HCT116 (cell line): Measurements from ENCODE around the gene FGF21. TPM values are rescaled to one million over a fixed set of nuclear protein-coding genes. Genes with fewer than 3 reads are reported as not detected.

ENCODE experiments used
- ATAC-seq: fragments of 200-7000 bp; cut with Tn5 transposase; 2 replicates; pipeline ENCODE4 v1.9.1; 2020; ENCODE audit warnings: mild to moderate bottlenecking, moderate library complexity
- BruUV-seq: library from RNA; stranded (reverse); fragments of 400-500 nt; replicated peaks from 2 replicates; lab custom pipeline; 2021; lab: Mats Ljungman, UMichigan
- CTCF ChIA-PET: fragments of 300-600 bp; sonication (Branson Sonifier 250); formaldehyde crosslinking; loops from one replicate; lab custom pipeline; 2021; ENCODE audit warnings: antibody characterized with exemption; lab: Charles Lee
- POLR2A ChIA-PET: fragments of 300-600, 350-600 bp; sonication (Branson Sonifier 250); formaldehyde crosslinking; loops from one replicate; lab custom pipeline; 2021; ENCODE audit warnings: antibody characterized with exemption; lab: Charles Lee
- RAD21 ChIA-PET, 2 experiments: fragments of 300-600 bp; sonication (Branson Sonifier 250); formaldehyde crosslinking; loops; one replicate each; lab custom pipeline; 2023; ENCODE audit warnings: low total read pairs in 2 of 2; ENCODE audit not compliant: uncharacterized antibody in 2 of 2, unreplicated experiment in 2 of 2, low non-redundant PET in 1 of 2; lab: Charles Lee
- DNase-seq: peaks from one replicate; pipeline ENCODE4 v3.0.0-alpha.2; 2010; ENCODE audit warnings: low read depth, low spot score
- H2AFZ ChIP-seq: fragments of 200-600 bp; shearing (Covaris generic), sonication (generic); 2 replicates; pipeline ENCODE4 v1.6.1; 2017; ENCODE audit warnings: low read depth, mixed run types, mixed read lengths, antibody characterized with exemption, low read length; ENCODE audit not compliant: poor library complexity, severe bottlenecking
- H3K27ac ChIP-seq: 2 replicates; pipeline ENCODE4 v1.5.1; 2012; ENCODE audit warnings: low read depth, low read length
- H3K27me3 ChIP-seq: fragments of 200-600 bp; sonication (generic); 2 replicates; pipeline ENCODE4 v1.6.1; 2016; ENCODE audit warnings: mixed run types, low read length, mixed read lengths; ENCODE audit not compliant: insufficient read depth
- H3K36me3 ChIP-seq, 2 experiments: fragments of 200-500 bp in 1 of 2; fragments of 200-600 bp in 1 of 2; sonication (Bioruptor generic) in 1 of 2; sonication (generic) in 1 of 2; 2 replicates each; pipeline versions ENCODE4 v1.5.1 to v1.6.1; 2014 to 2016; ENCODE audit warnings: low read length in 2 of 2, inconsistent platforms in 1 of 2, mixed read lengths in 1 of 2, mixed run types in 1 of 2; ENCODE audit not compliant: insufficient read depth in 2 of 2, control insufficient read depth in 1 of 2
- H3K4me1 ChIP-seq, 2 experiments: fragments of 200-600 bp in 1 of 2; sonication (generic) in 1 of 2; 2 replicates each; pipeline versions ENCODE4 v1.5.1 to v1.6.1; 2012 to 2017; ENCODE audit warnings: low read length in 2 of 2, inconsistent platforms in 1 of 2, mild to moderate bottlenecking in 1 of 2, mixed read lengths in 1 of 2, mixed run types in 1 of 2, moderate library complexity in 1 of 2; ENCODE audit not compliant: insufficient read depth in 2 of 2, control insufficient read depth in 1 of 2
- H3K4me2 ChIP-seq: fragments of 200-600 bp; sonication (generic); 2 replicates; pipeline ENCODE4 v1.6.1; 2017; ENCODE audit warnings: mixed run types, low read length, mixed read lengths
- H3K4me3 ChIP-seq, 2 experiments: fragments of 200-600 bp in 1 of 2; sonication (generic) in 1 of 2; replicated peaks in 1 of 2; 2 replicates each; pipeline ENCODE4 v1.5.1; 2011 to 2016; ENCODE audit warnings: low read length in 2 of 2, control low read depth in 1 of 2, low read depth in 1 of 2, mild to moderate bottlenecking in 1 of 2, mixed read lengths in 1 of 2, mixed run types in 1 of 2
- H3K79me2 ChIP-seq: fragments of 200-600 bp; sonication (generic); 2 replicates; pipeline ENCODE4 v1.6.1; 2017; ENCODE audit warnings: mild to moderate bottlenecking, mixed run types, low read length, moderate library complexity, mixed read lengths; ENCODE audit not compliant: insufficient read depth
- H3K9ac ChIP-seq: fragments of 200-600 bp; sonication (generic); 2 replicates; pipeline ENCODE4 v1.6.1; 2016; ENCODE audit warnings: low read length, mixed read lengths
- H3K9me2 ChIP-seq: fragments of 200-600 bp; sonication (generic), shearing (Covaris generic); 2 replicates; pipeline ENCODE4 v1.6.1; 2017; ENCODE audit warnings: mixed run types, mild to moderate bottlenecking, moderate library complexity; ENCODE audit not compliant: insufficient read depth
- H3K9me3 ChIP-seq, 2 experiments: fragments of 200-500 bp in 1 of 2; fragments of 200-600 bp in 1 of 2; sonication (Bioruptor generic) in 1 of 2; sonication (generic) in 1 of 2; 2 replicates each; pipeline ENCODE4 v1.6.1; 2014 to 2017; ENCODE audit warnings: low read length in 2 of 2, mixed read lengths in 2 of 2, inconsistent platforms in 1 of 2, low read depth in 1 of 2, mild to moderate bottlenecking in 1 of 2, mixed run types in 1 of 2, moderate library complexity in 1 of 2; ENCODE audit not compliant: control insufficient read depth in 1 of 2, insufficient read depth in 1 of 2
- H4K20me1 ChIP-seq: fragments of 200-600 bp; sonication (generic), shearing (Covaris generic); 2 replicates; pipeline ENCODE4 v1.6.1; 2017; ENCODE audit warnings: mixed run types, mild to moderate bottlenecking, moderate library complexity; ENCODE audit not compliant: insufficient read depth
- ATF3 ChIP-seq: IDR thresholded peaks from 2 replicates; pipeline ENCODE4 v1.6.1; 2012
- CBX3 ChIP-seq: IDR thresholded peaks from 2 replicates; pipeline ENCODE4 v1.6.1; 2012; ENCODE audit warnings: low read depth
- CTCF ChIP-seq, 3 experiments: fragments of 200-600 bp in 1 of 3; sonication (generic) in 1 of 3; IDR thresholded peaks in 2 of 3; conservative IDR thresholded peaks in 1 of 3; 2 replicates each; pipeline ENCODE4 v1.5.1; 2012 to 2017; ENCODE audit warnings: low read depth in 2 of 3, low read length in 2 of 3, antibody characterized with exemption in 1 of 3, borderline replicate concordance in 1 of 3, control low read depth in 1 of 3, mild to moderate bottlenecking in 1 of 3, mixed read lengths in 1 of 3, mixed run types in 1 of 3, moderate library complexity in 1 of 3; ENCODE audit not compliant: insufficient read depth in 1 of 3
- EGR1 ChIP-seq: IDR thresholded peaks from 2 replicates; pipeline ENCODE4 v1.6.1; 2012; ENCODE audit warnings: low read depth
- ELF1 ChIP-seq: IDR thresholded peaks from 2 replicates; pipeline ENCODE4 v1.6.1; 2012; ENCODE audit warnings: low read depth, borderline replicate concordance
- EZH2 ChIP-seq: fragments of 200-600 bp; sonication (generic); IDR thresholded peaks from 2 replicates; pipeline ENCODE4 v1.6.1; 2017; ENCODE audit warnings: antibody characterized with exemption, mixed run types
- JUND ChIP-seq: IDR thresholded peaks from 2 replicates; pipeline ENCODE4 v1.6.1; 2012
- MAX ChIP-seq: IDR thresholded peaks from 2 replicates; pipeline ENCODE4 v1.6.1; 2012
- POLR2AphosphoS5 ChIP-seq: IDR thresholded peaks from 2 replicates; pipeline ENCODE4 v1.6.1; 2011; ENCODE audit warnings: mild to moderate bottlenecking, low read depth, low read length, moderate library complexity
- RAD21 ChIP-seq: IDR thresholded peaks from 2 replicates; pipeline ENCODE4 v1.6.1; 2012; ENCODE audit warnings: low read depth, mild to moderate bottlenecking
- REST ChIP-seq: IDR thresholded peaks from 2 replicates; pipeline ENCODE4 v1.6.1; 2012; ENCODE audit warnings: low read depth
- SIN3A ChIP-seq: IDR thresholded peaks from 2 replicates; pipeline ENCODE4 v1.6.1; 2012; ENCODE audit warnings: low read depth
- SP1 ChIP-seq: IDR thresholded peaks from 2 replicates; pipeline ENCODE4 v1.6.1; 2012; ENCODE audit warnings: low read depth
- SRF ChIP-seq: IDR thresholded peaks from 2 replicates; pipeline ENCODE4 v1.6.1; 2012; ENCODE audit warnings: low read depth
- TCF7L2 ChIP-seq: IDR thresholded peaks from 2 replicates; pipeline ENCODE4 v1.7.0; 2011; ENCODE audit warnings: borderline replicate concordance, inconsistent platforms; ENCODE audit not compliant: insufficient read depth, insufficient read length; ENCODE audit errors: extremely low read depth
- YY1 ChIP-seq: IDR thresholded peaks from 2 replicates; pipeline ENCODE4 v1.6.1; 2011; ENCODE audit warnings: low read length, low read depth, moderate library complexity, mild to moderate bottlenecking; ENCODE audit not compliant: insufficient replicate concordance; ENCODE audit errors: extremely low read depth
- ZBTB33 ChIP-seq: IDR thresholded peaks from 2 replicates; pipeline ENCODE4 v1.6.1; 2011; ENCODE audit warnings: mild to moderate bottlenecking, low read length, moderate library complexity; ENCODE audit not compliant: insufficient replicate concordance; ENCODE audit errors: extremely low read depth
- ZNF274 ChIP-seq: fragments of 200-500 bp; sonication (Bioruptor generic); IDR thresholded peaks from 2 replicates; pipeline ENCODE4 v1.6.1; 2014; ENCODE audit warnings: mild to moderate bottlenecking, low read depth, low read length, inconsistent platforms
- intact Hi-C: fragments of 100-400 bp; cut with micrococcal nuclease; formaldehyde crosslinking; loops from 2 replicates; pipeline ENCODE4 v1.10.0; 2022
- total RNA-seq: library from RNA; stranded (reverse); gene quantifications from one replicate; pipeline ENCODE4 v1.2.1, GENCODE V29; 2021; ENCODE audit not compliant: unreplicated experiment

Gene FGF21
- total RNA-seq, 1 experiment from 2014 or later, result 0.81 TPM

- Histone ChIP-seq H3K9me3 (no peaks in the 10 kb centered on the region), H3K4me3 (peak within 1 kb of the TSS; percentile 52 to 58), H3K36me3 (no peaks in the 10 kb centered on the region), H2AFZ (peak within 1 kb of the TSS; percentile 50), H3K4me1 (peaks cover 6 to 31% of the 10 kb centered on the region in 2 experiments), H3K9ac (peak within 1 kb of the TSS; percentile 60), H3K9me2 (no peaks in the 10 kb centered on the region), H4K20me1 (no peaks in the 10 kb centered on the region), H3K79me2 (no peaks in the 10 kb centered on the region), H3K27ac (peak within 1 kb of the TSS; percentile 33), H3K27me3 (no peaks in the 10 kb centered on the region), H3K4me2 (peak within 1 kb of the TSS; percentile 80)
- TF ChIP-seq SRF (no peak), SIN3A (no peak), YY1 (no peak), EZH2 (no peak), TCF7L2 (no peak), CBX3 (no peak), RAD21 (no peak), POLR2AphosphoS5 (no peak), ZBTB33 (no peak), SP1 (no peak), REST (no peak), ZNF274 (no peak), ATF3 (no peak), ELF1 (no peak), EGR1 (no peak), MAX (no peak), CTCF (IDR thresholded peaks at IDR 0.05 in 2 of 3, conservative IDR thresholded peaks at IDR 0.05 in 1 of 3; ENCODE audit: borderline replicate concordance in 1 of 3, insufficient read depth in 1 of 3, low read depth in 2 of 3, low read length in 2 of 3) (no peak), JUND (no peak)
- DNase-seq, result no peak
- no TSS peak for BruUV-seq
- ChIA-PET CTCF (no interaction called here), RAD21 (no interaction called here), POLR2A (interaction anchor here (1.3 to 1.5 kb wide), 2 partner anchors 13 to 19 kb away, joined by 3 to 4 read pairs; no protein-coding TSS in a partner anchor)
- intact Hi-C loops, result no loop called here
- ATAC-seq, result no peak
Observed at GRCh38 chr19:48719263-48720171, 35.8 kb upstream of the FGF21 start, which contains the start of gene MAMSTR. TSS of gene MAMSTR (minus strand) at chr19:48719725. CDS start at chr19:48719031, 694 bp downstream.
